NCI-H2227 (cell line): ENCODE data around the gene TSPAN31.
A peak's percentile ranks its signal among the peaks of the same experiment; 100 is the strongest.

Experiments used
- DNase-seq: peaks from one replicate; lab custom pipeline; 2025; ENCODE audit not compliant: unreplicated experiment; lab: John Stamatoyannopoulos, UW

Gene TSPAN31

DNA sequence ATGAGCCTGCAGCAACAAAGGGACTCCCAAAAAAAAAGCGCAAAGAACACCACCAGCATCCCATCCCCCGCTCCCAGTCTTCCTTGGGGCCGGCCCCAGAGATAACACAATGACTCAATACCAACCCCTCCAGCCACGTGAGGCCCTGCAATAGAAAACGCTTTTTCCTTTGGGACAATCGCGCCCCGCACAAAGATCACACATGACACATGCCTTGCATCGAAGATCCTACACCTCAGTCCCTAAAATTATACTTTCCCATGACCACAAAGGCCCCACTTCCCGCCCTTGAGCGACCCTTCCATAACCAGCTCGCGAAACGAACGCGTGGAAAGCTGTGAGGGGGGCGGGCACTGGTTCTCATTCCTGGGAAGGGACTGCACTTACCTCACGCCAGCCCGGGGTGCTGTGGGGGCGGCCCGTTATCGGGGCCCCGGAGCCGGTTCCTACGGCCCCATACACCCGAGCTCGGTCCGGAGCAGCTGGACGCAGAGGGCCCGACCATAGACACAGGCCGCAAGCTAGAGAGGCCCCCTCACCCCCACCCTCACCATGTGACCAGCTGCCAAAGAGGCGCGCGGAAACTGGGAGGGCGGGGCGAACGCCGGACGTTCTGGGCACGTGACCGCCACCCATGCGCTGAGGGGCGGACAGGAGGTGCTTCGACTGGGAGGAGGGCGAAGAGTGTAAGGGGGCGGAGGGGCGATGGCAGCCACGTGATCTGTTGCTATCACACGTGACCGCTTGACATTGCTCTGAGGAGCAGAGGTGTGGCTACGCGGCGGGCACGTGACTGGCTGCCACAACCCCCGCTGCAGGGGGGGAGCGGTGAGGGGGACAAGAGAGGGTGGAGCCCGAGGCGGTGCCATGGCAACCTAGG, 7.2 kb downstream of the TSPAN31 start, which contains the start of gene CDK4:
CDK4 (minus strand) TSS at position 523 of the 880 bp plus-strand sequence. CDS start 593 bp downstream, outside the sequence.
- peak; percentile 98 for DNase-seq

- DNase-seq = no peak
Measured at GRCh38 chr12:57752668-57753000, 7.8 kb downstream of the TSPAN31 start.

DNA sequence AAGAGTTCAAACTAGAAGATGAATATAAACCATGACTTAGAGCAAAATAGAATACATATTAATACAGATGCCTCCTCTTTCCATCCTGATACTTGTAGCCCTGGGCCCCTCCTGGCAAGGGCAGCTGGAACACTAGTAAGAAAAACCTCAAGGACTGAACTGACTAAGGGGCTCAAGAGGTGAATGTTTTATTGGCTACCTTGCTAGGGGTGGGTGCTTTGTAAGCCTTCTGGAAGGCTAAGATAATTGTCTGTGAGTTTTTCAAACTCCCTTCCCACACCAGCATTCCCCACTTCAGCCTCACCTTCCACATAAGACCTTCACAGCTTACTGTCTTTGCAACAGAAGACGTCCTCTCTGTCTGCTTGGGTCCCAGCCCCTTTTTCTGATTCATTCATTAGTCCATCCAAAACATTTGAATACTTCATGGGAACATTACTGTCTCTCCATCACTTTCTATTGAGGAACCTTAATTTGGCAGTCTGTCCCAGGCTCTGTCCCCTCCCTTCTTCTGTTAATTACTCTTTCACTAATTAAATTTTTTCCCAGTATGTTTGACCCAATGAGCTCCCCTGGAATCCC, 9.0 kb downstream of the TSPAN31 start:
- no peak for DNase-seq

GRCh38 chr12:57754411-57755193, 9.8 kb downstream of the TSPAN31 start, which contains the start of gene MARCHF9:
MARCHF9 (plus strand) TSS chr12:57755103; CDS start chr12:57755529, 426 bp downstream.
- DNase-seq = peak; percentile 84

DNA sequence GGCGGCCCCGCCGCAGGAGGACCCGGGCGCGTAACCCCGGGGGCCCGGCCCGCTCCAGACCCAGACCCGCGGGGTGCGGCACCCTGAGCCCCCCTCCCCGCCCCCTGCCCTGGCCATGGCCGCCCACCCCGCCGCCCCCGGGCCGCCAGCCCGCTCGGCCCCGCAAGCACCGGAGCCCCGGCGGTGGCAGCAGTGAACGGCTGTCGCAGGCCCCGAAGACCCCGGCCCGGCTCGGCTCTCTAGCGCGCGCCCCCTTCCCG, 10.3 kb downstream of the TSPAN31 start:
- DNase-seq = no peak

GRCh38 chr12:57755454-57756372, 10.9 kb downstream of the TSPAN31 start:
- DNase-seq = no peak

DNA sequence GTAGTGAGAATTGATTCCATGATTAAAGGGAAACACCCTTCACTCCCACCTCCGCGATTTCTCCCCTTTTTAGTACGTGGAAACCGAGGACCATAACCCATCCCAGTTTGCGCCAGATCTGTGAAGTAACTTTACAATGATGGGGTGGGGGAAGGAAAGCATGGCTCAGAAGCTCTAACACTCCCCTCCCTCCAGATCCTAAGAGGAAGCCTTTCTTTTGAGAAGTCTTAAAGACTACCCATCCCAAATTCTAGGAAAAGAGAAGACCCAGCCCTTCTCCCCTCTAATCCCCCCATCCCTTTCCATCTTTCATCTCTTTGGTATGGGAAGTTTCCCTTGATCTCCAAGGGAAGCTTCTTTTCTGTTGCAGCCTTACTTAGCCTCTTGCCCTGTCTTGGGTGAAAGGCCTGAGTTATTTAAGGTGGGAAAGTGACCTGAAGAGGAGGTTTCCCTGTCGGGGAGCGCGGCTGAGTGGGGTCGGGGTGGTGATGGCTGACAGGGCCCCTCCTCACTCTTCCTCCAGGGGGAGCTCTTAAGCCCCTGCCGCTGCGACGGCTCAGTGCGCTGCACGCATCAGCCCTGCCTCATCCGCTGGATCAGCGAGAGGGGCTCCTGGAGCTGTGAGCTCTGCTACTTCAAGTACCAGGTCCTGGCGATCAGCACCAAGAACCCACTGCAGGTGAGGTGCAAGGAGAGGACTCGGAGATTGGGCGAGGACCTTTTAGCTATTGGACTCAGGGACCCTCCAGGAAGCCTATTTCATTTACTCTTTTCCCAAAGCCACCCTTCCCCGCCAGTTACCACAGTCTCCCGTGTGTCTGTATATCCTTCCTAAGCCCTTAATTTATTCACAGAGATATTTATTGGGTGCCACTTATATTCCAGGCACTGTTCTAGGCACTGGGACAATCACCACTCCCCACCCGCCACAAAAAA, 11.8 kb downstream of the TSPAN31 start:
- DNase-seq = peak; percentile 57

- DNase-seq = no peak
Measured at GRCh38 chr12:57757771-57758170, 12.9 kb downstream of the TSPAN31 start.

- no peak for DNase-seq
Measured at GRCh38 chr12:57758552-57759359, 13.9 kb downstream of the TSPAN31 start.

DNA sequence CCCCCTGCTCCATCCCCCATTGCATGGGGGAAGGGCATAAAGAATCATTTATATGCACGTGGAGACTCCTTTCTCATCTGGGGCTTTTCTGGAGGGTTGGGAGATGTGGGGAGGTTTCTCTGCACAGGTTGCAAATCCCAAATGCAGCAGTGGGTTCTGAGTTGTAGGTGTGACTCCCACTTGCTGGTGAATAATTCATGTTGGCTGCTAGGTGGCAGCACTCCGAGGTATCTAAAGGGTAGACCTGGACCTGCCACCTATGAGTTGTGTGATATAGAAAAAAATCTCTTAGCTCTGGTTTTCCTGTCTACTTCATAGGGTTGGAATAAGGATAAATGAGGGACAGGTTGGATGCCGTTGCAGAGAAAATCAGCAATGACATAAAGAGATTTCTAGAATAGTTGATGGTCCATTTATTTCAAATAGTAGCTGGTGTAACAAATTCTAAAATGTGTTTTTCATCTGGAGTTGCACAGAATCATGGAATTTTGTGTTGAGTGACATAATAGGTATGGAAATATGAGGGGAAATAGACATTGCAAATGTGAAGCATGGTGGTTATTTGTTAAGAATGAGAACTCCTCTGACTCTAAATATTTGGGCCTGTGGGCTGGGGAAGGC, 14.6 kb downstream of the TSPAN31 start:
- peak; percentile 20 for DNase-seq

DNA sequence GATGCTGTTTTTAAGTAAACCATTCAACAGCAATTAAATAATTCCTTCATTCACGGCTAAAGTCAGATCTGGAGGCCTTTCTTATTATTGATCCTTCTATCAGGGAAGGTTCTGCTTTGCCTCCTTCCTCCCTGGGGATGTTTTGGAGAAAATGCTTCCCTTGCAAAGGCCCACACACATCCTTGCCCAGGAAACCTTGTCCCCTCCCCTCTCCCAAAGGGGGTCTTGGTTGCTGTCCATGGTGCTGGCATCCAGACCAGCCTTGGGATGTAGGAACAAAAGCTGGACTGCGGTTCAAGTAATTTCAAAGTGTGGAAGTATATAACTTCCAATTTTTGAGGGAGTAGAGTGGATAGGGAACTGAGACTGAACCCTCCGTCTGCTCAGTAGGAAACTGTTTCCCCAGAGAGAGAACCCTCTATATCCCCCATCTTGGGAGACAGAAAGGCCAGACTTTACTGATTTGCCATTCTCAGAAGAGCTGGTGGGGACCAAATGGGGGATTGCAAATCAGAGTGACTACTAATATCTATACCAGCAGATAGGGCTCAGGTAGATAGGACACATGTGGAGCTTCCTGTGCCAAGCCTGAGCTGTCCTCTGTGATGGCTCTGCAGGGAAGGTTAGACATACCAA, 15.6 kb downstream of the TSPAN31 start:
- no peak for DNase-seq

GRCh38 chr12:57761391-57761998, 16.7 kb downstream of the TSPAN31 start:
- DNase-seq = no peak

DNA sequence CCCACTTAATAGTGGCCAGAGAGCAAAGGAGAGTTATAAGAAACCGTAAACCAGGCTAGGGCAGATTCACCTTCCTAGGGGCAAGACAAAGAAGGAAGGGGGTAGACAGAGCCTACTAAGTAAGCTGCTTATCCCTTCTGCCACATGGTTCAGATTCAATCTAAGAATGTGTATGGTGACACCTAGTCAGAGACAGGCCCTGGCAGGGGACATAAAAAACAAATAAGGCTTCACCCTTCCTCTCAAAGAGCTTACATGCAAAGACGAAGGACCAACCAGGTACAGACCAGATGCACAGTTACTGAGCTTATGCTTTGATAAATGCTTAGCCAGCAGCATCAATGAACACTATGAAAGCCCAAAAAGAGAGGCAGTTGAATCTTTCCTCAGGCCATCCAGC, 17.6 kb downstream of the TSPAN31 start:
- DNase-seq = no peak

DNA sequence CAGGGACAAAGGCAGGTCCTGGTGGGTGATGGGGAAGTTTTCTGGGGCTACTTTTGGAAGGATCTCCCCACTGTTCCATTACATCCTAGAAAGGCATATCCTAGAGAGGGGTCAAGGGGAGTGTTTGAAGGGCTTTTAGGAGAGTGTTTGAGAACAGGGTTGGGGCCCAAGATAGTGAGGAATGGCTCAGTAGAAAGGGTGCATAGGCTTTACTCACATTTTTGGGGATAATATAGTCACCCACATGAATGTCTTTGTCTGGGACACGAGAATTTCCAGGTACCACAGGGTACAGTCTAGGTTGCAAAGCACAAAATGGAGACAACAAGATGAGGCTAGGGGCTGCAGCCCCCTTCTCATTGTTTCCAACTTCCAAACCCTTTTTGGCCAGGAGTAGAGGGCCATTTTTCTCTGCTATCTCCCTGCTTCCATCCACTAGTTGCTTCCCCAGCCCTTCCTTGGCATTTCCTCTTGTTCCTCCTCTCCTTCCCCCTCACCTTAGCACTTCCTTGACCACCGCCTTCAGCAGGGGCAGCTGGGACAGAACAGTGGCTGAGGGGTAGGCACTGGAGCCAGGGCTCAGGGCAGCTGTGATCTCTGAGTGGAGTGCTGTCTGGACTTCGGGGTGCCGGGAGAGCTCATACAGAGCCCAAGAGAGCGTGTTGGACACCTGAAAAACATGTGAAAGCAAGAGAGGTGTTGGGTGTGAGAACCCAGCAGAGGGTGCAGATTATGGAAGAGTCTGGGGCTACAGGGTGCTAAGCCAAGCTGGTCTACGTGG, 19.2 kb downstream of the TSPAN31 start:
- no peak for DNase-seq

GRCh38 chr12:57764662-57765002, 19.8 kb downstream of the TSPAN31 start:
- peak; percentile 19 for DNase-seq

GRCh38 chr12:57765003-57765697, 20.3 kb downstream of the TSPAN31 start:
- peak; percentile 36 for DNase-seq
